GM19351 (cell line): ENCODE results near the gene RAPGEF4.

Experiments used
- ATAC-seq: cut with Tn5 transposase; IDR thresholded peaks from one replicate; pipeline ENCODE4 v1.9.1; 2021; ENCODE audit warnings: mild to moderate bottlenecking, moderate library complexity; ENCODE audit not compliant: unreplicated experiment

RAPGEF4 gene

DNA sequence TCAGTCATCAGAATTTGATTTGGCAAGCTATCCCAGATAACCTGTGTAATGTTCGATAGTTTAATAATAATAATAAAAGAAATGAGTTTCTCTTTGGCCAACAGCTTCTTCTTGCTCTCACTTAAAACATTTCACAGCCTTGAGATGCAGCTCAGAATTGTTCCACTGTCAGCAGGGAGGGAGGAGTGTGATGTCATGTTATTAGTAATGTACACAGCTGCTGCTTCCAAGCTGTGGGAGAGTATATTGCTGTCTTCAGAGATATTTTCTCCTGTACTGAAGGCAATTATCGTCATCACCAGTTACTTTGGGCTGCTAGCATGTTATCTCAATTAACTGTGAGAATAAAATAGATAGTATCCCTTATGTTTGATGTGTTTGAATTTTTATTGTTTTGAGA lies 193.1 kb downstream of the RAPGEF4 start:
- ATAC-seq = no peak

DNA sequence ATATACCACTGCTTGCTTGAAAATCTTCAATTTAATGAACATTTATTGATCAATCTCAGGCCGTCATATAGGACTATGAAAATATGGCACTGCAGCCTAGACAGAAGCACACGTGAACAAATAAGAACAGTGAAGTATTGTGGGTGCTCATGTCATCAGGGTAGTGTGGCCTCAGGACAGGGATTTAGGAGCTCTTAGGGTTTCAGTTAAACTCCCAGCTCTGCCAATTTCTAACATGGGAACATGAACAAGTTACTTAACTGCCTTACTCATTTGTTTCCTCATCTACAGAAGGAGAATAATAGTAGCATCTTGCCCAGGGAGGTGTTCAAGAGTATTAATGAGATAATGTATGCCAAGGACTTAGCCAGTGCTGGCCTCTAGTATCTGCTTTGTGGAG lies 194.0 kb downstream of the RAPGEF4 start:
- ATAC-seq = no peak

DNA sequence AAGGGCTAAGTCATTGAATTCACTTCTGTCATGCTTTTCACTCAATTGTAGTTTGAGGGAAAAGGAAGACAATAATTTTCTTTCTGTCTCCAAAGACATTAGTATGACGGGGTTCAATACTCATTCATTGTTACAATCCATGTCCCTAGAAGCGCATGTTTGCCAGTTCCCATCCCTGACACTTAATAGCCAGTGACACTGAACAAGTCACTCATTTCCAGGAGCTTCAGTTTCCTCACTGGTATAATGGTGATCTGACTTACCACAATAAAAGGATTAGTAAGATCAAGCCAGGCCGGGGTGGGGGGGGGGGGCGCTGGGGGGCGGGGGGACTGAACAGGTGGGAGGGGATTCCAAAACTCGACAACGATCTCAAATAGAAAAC lies 195.2 kb downstream of the RAPGEF4 start:
- no peak for ATAC-seq

- ATAC-seq = no peak
These were observed 195.7 kb downstream of the RAPGEF4 start for GRCh38 chr2:172931256-172931894.

GRCh38 chr2:172931918-172932520 lies 196.4 kb downstream of the RAPGEF4 start:
- no peak for ATAC-seq

- no peak for ATAC-seq
These were observed 202.5 kb downstream of the RAPGEF4 start for GRCh38 chr2:172937884-172938712.

DNA sequence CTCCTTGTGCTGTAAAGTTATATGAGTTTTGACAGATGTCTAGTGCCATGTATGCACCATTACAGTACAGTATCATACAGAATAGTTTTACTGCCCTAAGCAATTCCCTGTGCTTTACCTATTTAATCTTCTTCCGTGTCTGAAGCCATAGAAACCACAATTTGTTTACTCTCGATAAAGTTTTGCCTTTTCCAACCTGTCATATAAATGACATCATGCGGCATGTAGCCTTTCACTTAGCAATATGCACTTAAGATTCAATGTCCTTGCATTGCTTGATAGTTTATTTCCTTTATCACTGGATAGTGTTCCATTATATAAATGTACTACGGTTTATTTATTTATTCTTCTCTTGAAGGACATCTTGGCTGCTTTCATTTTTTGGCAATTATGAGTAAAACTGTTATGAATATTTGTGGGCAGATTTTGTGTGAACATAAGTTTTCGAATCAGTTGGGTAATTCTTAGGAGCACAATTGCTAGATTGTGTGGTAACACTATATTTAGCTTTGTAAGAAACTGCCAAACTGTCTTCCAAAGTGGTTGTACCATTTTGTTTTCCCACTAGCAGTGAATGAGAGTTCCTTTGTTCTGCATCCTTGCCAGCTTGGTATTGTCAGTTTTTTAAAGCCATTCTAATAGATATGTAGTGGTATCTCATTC lies 203.2 kb downstream of the RAPGEF4 start:
- ATAC-seq = no peak

- no peak for ATAC-seq
These were observed 207.9 kb downstream of the RAPGEF4 start for GRCh38 chr2:172943539-172943938.

DNA sequence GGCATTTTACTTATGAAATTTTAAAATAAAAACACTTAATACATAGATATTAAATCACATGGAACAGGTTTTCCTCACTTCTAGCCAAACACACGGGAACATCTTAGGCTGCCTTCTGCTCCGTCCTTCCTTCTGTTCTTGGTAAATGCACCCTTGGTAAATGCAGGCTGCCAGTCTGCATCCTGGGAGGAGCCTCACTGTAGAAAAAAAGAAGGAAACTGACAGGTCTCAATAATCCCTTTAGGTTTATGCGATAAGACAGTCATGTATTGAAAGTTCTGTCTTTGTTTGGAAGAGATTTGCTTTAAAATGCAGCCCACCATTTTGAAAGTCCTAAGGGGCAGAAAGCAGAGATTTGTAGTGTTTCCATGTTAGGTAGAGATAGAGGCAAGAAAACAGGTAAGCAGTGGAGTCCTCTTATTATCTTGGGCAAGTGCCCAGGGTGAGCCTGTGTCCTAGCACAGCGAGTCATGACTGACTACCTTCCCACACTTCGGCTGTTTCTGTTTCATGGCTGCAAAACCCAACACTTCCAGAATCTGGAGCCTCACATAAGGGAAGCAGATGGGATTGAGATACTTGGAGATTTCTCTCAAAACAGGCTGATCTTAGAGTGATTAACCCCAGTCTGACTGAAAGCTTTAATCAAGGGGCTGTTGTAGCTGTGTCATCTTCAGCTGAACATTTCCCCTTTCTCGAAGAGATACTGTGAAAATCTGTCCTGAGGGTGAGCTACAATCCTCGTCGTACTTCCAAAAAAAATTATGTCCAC lies 208.6 kb downstream of the RAPGEF4 start:
- ATAC-seq = no peak

DNA sequence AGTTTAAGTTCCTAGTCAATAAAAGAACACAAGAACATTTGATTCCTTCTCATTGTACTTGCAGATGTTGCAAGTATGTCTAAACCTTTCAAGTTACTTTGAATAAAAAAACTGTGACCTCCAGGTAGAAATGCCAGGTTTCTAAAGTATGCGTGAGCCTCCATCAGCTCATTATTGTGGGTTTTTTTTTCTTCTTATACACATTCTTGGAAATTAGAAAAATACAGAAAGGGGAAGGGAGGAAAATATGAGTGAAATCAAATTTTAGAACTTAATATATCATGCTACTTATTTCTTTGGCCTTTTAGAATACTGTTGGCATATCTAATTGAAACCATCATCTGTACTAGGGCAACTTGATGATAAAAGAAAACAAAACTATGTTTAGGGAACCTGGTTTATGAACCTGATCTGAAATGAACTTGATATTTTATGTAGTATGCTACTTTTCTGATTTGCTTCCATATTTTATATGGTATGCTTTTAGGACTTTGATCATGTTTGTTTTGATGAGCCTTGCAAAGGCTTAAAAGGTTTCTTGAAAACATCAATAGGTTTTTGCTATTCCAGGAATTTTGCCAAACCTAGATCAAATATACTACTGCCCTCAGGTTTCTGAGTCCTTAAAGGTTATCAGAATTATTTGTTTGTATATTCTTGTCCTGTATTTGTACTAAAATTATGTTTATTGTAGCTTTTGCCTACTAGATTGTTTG lies 209.3 kb downstream of the RAPGEF4 start:
- ATAC-seq = no peak

GRCh38 chr2:172945510-172945850 lies 209.8 kb downstream of the RAPGEF4 start:
- no peak for ATAC-seq

DNA sequence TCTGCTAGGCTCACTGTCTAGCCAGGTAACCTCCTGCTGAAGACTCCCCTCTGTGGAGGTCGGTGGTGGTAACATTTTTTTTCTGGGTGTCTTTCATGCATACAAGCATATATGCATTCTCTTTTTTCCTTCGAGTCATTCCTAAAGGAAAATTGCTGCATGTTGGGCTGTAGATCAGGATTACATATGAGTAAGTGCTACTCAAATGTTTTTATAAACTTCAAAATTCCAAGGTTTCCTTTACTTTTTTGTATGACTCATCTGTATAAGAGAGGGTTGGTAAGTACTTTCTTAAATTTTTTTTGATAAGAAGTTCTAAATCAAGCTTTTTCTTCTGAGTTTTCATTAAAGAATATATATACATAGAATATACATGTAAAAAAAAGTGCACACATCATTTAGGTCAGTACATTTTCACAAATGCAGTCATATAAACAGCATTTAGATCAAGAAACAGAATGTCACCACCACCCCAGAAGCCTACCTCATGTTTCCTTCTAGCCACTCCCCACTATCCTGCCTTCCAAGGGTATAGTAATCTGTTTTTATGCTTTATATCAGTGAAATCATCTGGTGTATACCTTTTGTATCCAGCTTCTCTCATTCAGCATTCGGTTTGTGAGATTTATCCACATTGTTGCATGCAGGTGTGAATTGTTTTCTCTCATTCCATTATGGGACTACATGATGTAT lies 212.0 kb downstream of the RAPGEF4 start:
- no peak for ATAC-seq

DNA sequence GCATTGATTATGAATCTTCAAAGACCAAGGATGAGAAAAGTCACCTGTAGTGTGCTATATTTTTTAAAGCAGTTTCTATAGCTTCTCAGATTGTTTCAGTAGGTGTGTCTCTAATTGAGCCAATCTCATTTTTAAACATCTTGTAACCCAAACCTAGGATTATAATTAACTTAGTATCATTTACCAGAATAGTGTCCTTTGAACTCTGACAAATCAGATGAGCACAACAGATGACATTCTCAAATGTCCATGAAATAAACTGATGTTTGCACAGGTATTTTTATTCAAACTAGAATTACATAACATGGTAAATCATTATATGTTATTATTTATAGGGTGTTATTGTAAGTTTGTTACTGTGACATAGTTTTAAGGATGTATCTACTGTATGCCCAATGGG lies 213.9 kb downstream of the RAPGEF4 start:
- no peak for ATAC-seq

DNA sequence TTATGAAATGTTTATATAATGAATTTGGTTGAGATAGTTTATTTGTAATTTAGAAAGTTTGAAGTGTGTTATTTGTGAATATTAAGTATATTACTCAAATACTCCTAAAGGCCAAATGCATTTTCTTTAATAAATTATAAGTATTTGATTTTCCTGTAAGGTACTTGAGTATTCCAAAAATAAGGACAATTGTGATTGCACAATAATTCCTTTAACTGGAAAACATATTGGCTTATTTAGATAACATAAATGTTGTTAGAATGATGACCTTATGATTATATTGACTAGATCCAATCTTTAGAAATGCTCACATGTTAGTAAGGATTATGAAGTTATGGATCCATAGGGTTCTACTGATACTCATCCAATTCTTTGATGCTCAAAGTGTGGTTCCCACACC lies 214.9 kb downstream of the RAPGEF4 start:
- no peak for ATAC-seq

- no peak for ATAC-seq
These were observed 215.9 kb downstream of the RAPGEF4 start for GRCh38 chr2:172951554-172951953.

DNA sequence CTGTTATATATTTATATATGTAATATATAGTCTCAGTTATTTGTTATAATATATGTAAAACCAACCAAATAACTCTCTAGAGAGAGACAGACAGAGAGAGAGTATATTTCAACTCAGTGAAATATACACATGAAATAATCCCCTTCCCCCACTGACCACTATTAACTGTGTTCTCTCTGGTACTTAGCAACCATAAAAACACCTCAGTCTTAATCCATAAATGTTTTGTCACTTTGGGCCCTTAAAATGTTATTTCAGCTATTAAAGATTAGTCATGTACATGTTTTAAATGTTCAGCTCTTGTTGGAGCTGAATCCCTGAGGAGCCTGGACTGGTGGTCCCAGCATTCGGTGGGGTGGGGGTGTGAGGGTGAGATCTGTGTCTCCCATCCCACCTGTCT lies 217.8 kb downstream of the RAPGEF4 start:
- no peak for ATAC-seq

DNA sequence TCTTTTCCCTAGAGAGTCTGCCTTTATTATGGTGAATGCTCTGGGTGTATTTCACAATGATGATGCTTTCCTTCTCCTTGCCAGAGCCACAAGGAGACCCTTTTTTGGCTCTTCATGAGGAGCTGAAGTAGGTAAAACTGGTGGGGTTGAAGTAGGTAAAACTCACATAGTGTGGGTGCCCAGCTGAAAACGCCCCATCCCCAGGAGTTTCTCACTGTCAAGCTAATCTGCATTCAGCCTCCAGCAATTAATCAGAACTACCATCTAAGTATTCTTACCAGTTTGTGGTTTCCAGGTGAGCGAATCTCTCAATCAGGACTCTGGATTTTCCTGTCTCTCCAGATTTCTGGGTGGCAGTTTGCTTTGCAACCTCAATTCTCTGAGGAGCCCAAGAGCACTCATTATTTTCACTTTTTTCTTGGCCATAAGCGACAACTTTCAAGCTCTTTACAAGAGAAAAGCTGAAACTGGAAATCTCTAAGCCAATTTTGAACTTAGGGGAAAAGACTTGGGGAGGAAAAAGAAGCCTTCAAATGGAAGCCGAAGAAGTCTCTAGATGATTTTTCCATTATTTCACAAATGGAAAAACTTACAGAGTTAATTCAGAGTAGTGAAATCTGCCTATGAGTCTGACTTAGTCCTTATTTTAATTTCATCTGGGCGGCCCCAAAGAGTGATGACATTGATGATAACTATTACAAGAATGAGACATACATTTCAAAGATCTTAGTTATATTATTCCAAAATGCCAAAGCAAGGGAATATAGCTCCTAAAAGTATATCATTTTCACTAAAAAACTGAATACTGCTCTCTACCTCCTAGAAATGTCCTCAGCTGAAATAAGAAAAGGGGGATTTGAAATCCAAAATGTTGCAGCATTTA lies 218.6 kb downstream of the RAPGEF4 start:
- no peak for ATAC-seq

DNA sequence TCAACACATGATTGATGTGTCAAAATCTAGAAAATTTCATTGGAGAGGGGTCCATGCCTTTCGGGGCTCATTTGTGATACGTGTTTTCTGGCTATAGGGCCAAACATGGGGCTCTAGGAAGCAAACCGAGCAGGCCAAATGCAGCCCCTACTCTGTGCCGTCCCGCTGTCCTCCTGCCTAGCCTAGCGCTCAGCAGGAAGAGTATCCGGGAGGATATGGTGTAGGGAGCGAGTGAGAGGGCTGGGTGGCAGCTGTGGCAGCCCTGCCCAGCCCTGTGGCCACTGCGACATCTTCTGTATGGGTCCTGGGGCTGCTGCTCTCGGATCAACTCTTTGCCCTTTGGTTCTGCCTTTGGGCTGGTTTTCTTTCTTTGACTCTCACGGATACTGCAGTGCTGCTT lies 219.9 kb downstream of the RAPGEF4 start:
- ATAC-seq = no peak

- ATAC-seq = no peak
These were observed 222.1 kb downstream of the RAPGEF4 start for GRCh38 chr2:172957734-172958133.
